ENCODE data around the gene RNU1-2.

The RNU1-2 gene

GRCh38 chr1:16920951-16921350, 25.2 kb downstream of the RNU1-2 start:
- no peak for DNase-seq (ENCODE audit: low read depth in 1 of 2, low spot score in 1 of 2)
- TF ChIP-seq, protein P1, sequence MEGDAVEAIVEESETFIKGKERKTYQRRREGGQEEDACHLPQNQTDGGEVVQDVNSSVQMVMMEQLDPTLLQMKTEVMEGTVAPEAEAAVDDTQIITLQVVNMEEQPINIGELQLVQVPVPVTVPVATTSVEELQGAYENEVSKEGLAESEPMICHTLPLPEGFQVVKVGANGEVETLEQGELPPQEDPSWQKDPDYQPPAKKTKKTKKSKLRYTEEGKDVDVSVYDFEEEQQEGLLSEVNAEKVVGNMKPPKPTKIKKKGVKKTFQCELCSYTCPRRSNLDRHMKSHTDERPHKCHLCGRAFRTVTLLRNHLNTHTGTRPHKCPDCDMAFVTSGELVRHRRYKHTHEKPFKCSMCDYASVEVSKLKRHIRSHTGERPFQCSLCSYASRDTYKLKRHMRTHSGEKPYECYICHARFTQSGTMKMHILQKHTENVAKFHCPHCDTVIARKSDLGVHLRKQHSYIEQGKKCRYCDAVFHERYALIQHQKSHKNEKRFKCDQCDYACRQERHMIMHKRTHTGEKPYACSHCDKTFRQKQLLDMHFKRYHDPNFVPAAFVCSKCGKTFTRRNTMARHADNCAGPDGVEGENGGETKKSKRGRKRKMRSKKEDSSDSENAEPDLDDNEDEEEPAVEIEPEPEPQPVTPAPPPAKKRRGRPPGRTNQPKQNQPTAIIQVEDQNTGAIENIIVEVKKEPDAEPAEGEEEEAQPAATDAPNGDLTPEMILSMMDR (IDR thresholded peaks at IDR 0.05; ENCODE audit: insufficient read depth, low read length) = no peak
- TF ChIP-seq GABPA (IDR thresholded peaks at IDR 0.05; ENCODE audit: low read depth) (no peak), POLR2AphosphoS5 (IDR thresholded peaks at IDR 0.05; ENCODE audit: low read depth) (no peak), SPI1 (IDR thresholded peaks at IDR 0.05; ENCODE audit: borderline replicate concordance, low read depth) (no peak), REST (IDR thresholded peaks at IDR 0.05; ENCODE audit: insufficient replicate concordance, low read depth) (no peak)
- Histone ChIP-seq H3K4me3 (replicated peaks; ENCODE audit: insufficient read depth, low read length) (no peak overlapping the region), H3K27ac (replicated peaks) (no peak overlapping the region), H3K27me3 (ENCODE audit: insufficient read depth, poor library complexity, severe bottlenecking) (peaks cover 10% of the 10 kb centered on the region)

GRCh38 chr1:16921391-16922185, 25.8 kb downstream of the RNU1-2 start, which contains the start of gene CROCC:
TSS of gene CROCC (plus strand) at chr1:16921931. CDS start at chr1:16922019, 88 bp downstream.
- Histone ChIP-seq H3K27ac (replicated peaks) (no peak within 1 kb of the TSS), H3K4me3 (replicated peaks; ENCODE audit: insufficient read depth, low read length) (no peak within 1 kb of the TSS), H3K27me3 (ENCODE audit: insufficient read depth, poor library complexity, severe bottlenecking) (peaks cover 8% of the 10 kb centered on the region)
- no peak for DNase-seq (ENCODE audit: low read depth in 1 of 2, low spot score in 1 of 2)
- TF ChIP-seq POLR2AphosphoS5 (IDR thresholded peaks at IDR 0.05; ENCODE audit: low read depth) (no peak), SPI1 (IDR thresholded peaks at IDR 0.05; ENCODE audit: borderline replicate concordance, low read depth) (no peak), GABPA (IDR thresholded peaks at IDR 0.05; ENCODE audit: low read depth) (no peak), REST (IDR thresholded peaks at IDR 0.05; ENCODE audit: insufficient replicate concordance, low read depth) (no peak)
- TF ChIP-seq, protein P1 (IDR thresholded peaks at IDR 0.05; ENCODE audit: insufficient read depth, low read length) = no peak

- DNase-seq (ENCODE audit: low read depth in 1 of 2, low spot score in 1 of 2) = no peak
- Histone ChIP-seq H3K27me3 (ENCODE audit: insufficient read depth, poor library complexity, severe bottlenecking) (peaks cover 8% of the 10 kb centered on the region), H3K27ac (replicated peaks) (no peak overlapping the region), H3K4me3 (replicated peaks; ENCODE audit: insufficient read depth, low read length) (no peak overlapping the region)
- TF ChIP-seq SPI1 (IDR thresholded peaks at IDR 0.05; ENCODE audit: borderline replicate concordance, low read depth) (no peak), POLR2AphosphoS5 (IDR thresholded peaks at IDR 0.05; ENCODE audit: low read depth) (no peak), REST (IDR thresholded peaks at IDR 0.05; ENCODE audit: insufficient replicate concordance, low read depth) (no peak), GABPA (IDR thresholded peaks at IDR 0.05; ENCODE audit: low read depth) (no peak)
- TF ChIP-seq, protein P1 (IDR thresholded peaks at IDR 0.05; ENCODE audit: insufficient read depth, low read length) = no peak
Measured at GRCh38 chr1:16922466-16922865, 26.7 kb downstream of the RNU1-2 start.
